Right cardiac atrium (tissue), 5 donors: ENCODE results near the gene POLA1. TPM values are rescaled to one million over a fixed set of nuclear protein-coding genes. Genes with fewer than 3 reads are reported as not detected.

Source experiments
- ATAC-seq, 2 donors: fragments of 200-7000 bp; cut with Tn5 transposase; one replicate each; pipeline versions ENCODE4 v1.8.0 to v1.9.1; 2020; ENCODE audit warnings: moderate library complexity in 2 of 2, mild to moderate bottlenecking in 1 of 2
- DNase-seq, 3 donors: peaks; one replicate each; pipeline ENCODE4 v3.0.0-alpha.2; 2020
- H3K27ac ChIP-seq: one replicate; pipeline ENCODE4 v1.5.1; 2013; ENCODE audit warnings: mild to moderate bottlenecking, low read length, control low read depth, moderate library complexity
- H3K27me3 ChIP-seq: one replicate; pipeline ENCODE4 v1.6.1; 2013; ENCODE audit not compliant: control insufficient read depth, insufficient read depth
- H3K4me1 ChIP-seq: one replicate; pipeline ENCODE4 v1.6.1; 2013; ENCODE audit warnings: low read length; ENCODE audit not compliant: control insufficient read depth, insufficient read depth
- H3K4me3 ChIP-seq: one replicate; pipeline ENCODE4 v1.5.1; 2013; ENCODE audit warnings: low read length, control low read depth
- H3K9me3 ChIP-seq: one replicate; pipeline ENCODE4 v1.6.1; 2013; ENCODE audit warnings: low read length; ENCODE audit not compliant: control insufficient read depth
- WGBS: extraction: QIAGEN DNeasy Blood & Tissue Kit; methylation state at CpG from one replicate; pipeline ENCODE4 v1.1.7; 2013; 5-methylcytosine and 5-hydroxymethylcytosine counted together
- intact Hi-C, 4 donors: fragments of 100-400 bp; cut with DNase I; formaldehyde crosslinking; loops; one replicate each; pipeline versions ENCODE4 v1.11.0 to v1.14.0; 2022 to 2023
- polyA plus RNA-seq: library from polyadenylated mRNA; stranded (reverse); fragments of 200-250 nt; gene quantifications from one replicate; pipeline ENCODE4 v1.2.3, GENCODE V29; 2013
- total RNA-seq, 4 donors: library from RNA; stranded (reverse); fragmentation: NEBNext Ultra II Directional; extraction: Animal tissue kit (Norgen Biotek cat#: 25700); gene quantifications; one replicate each; pipeline ENCODE4 v1.2.1, GENCODE V29; 2021
- donor health status: healthy with polysubstance abuse.
- donor health status: DM: no; HTN: yes; CAD: no.
- donor health status: DM: no; HTN: no; CAD: no.
- donor health status: DM: no; HTN: yes; CAD: no; lungs with severe emphysema.
- donor health status: DM: yes; HTN: yes; CAD: no.

The POLA1 gene
- total and polyA plus RNA-seq, 5 donors: 3.6 to 12.3 (median 9.1) TPM

GRCh38 chrX:24877854-24878650, 184.3 kb downstream of the POLA1 start:
- Histone ChIP-seq H3K9me3 (no peaks in the 10 kb centered on the region), H3K4me1 (no peaks in the 10 kb centered on the region), H3K27ac (no peak overlapping the region), H3K4me3 (no peak overlapping the region), H3K27me3 (no peaks in the 10 kb centered on the region)
- intact Hi-C loops: no loop called here
- 79% methylated on average over 4 of the region's 4 CpGs for WGBS
- DNase-seq (no peak), ATAC-seq (no peak)

DNA sequence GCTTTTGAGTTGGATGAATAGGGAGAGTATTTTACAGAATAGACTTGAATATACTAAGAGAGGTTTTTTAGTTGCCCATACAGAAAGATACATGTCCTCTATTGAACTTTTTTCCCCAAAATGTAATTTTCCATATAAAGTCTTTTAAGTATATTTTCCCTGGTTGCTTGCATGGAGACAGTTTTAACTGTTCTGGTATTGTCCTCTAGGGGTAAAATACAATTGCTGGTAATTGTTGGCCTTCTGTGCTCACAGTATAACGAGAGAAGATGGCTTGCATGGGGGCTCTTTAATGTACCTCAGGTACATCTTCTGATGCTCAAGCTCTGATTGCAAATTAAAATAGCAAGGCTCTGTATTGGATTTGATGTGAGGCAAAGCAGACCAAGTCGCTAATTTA, 186.0 kb downstream of the POLA1 start:
- Histone ChIP-seq H3K27ac (no peak overlapping the region), H3K4me3 (no peak overlapping the region), H3K4me1 (no peaks in the 10 kb centered on the region), H3K27me3 (no peaks in the 10 kb centered on the region), H3K9me3 (no peaks in the 10 kb centered on the region)
- WGBS: 92% methylated on average over 2 of the region's 2 CpGs
- no peak for DNase-seq
- intact Hi-C loops: no loop called here
- ATAC-seq: no peak

GRCh38 chrX:24886916-24887315, 193.2 kb downstream of the POLA1 start:
- no peaks in the 10 kb centered on the region for H3K4me1 ChIP-seq
- ATAC-seq: no peak
- intact Hi-C loops: no loop called here
- DNase-seq: no peak
- H3K4me3 ChIP-seq: no peak overlapping the region
- H3K27me3 ChIP-seq: no peaks in the 10 kb centered on the region
- WGBS: 93% methylated on average over 4 of the region's 4 CpGs
- no peak overlapping the region for H3K27ac ChIP-seq
- no peaks in the 10 kb centered on the region for H3K9me3 ChIP-seq

GRCh38 chrX:24890677-24891076, 197.0 kb downstream of the POLA1 start:
- H3K27ac ChIP-seq: no peak overlapping the region
- no peak overlapping the region for H3K4me3 ChIP-seq
- no peaks in the 10 kb centered on the region for H3K9me3 ChIP-seq
- intact Hi-C loops: no loop called here
- DNase-seq: no peak
- H3K4me1 ChIP-seq: no peaks in the 10 kb centered on the region
- 89% methylated on average over 2 of the region's 2 CpGs for WGBS
- no peak for ATAC-seq
- no peaks in the 10 kb centered on the region for H3K27me3 ChIP-seq

GRCh38 chrX:24899391-24899790, 205.7 kb downstream of the POLA1 start:
- Histone ChIP-seq H3K27me3 (no peaks in the 10 kb centered on the region), H3K4me1 (no peaks in the 10 kb centered on the region), H3K9me3 (no peaks in the 10 kb centered on the region), H3K27ac (no peak overlapping the region), H3K4me3 (no peak overlapping the region)
- 87% methylated on average over 6 of the region's 6 CpGs for WGBS
- DNase-seq (no peak), ATAC-seq (no peak)
- intact Hi-C loops: no loop called here

- ATAC-seq: no peak
- Histone ChIP-seq H3K27ac (no peak overlapping the region), H3K27me3 (no peaks in the 10 kb centered on the region), H3K4me1 (no peaks in the 10 kb centered on the region), H3K9me3 (no peaks in the 10 kb centered on the region), H3K4me3 (no peak overlapping the region)
- no peak for DNase-seq
- WGBS: 55% methylated on average over 1 of the region's 1 CpG
- intact Hi-C loops: loop anchor here in 1 of 4 donors (10.0 kb wide), 1 partner anchor 65 kb away; no protein-coding TSS in a partner anchor
These were observed 206.5 kb downstream of the POLA1 start for GRCh38 chrX:24900234-24900633.

GRCh38 chrX:24902806-24903205, 209.1 kb downstream of the POLA1 start:
- Histone ChIP-seq H3K4me3 (no peak overlapping the region), H3K27ac (no peak overlapping the region), H3K27me3 (no peaks in the 10 kb centered on the region), H3K9me3 (no peaks in the 10 kb centered on the region), H3K4me1 (no peaks in the 10 kb centered on the region)
- no peak for ATAC-seq
- intact Hi-C loops: loop anchor here in 1 of 4 donors (10.0 kb wide), 1 partner anchor 68 kb away; no protein-coding TSS in a partner anchor
- 90% methylated on average over 5 of the region's 5 CpGs for WGBS
- DNase-seq: no peak

- no peaks in the 10 kb centered on the region for H3K9me3 ChIP-seq
- 86% methylated on average over 3 of the region's 3 CpGs for WGBS
- intact Hi-C loops: no loop called here
- H3K4me3 ChIP-seq: no peak overlapping the region
- no peak overlapping the region for H3K27ac ChIP-seq
- H3K27me3 ChIP-seq: no peaks in the 10 kb centered on the region
- DNase-seq (no peak), ATAC-seq (no peak)
- H3K4me1 ChIP-seq: no peaks in the 10 kb centered on the region
These were observed 225.0 kb downstream of the POLA1 start for GRCh38 chrX:24918715-24919114.

GRCh38 chrX:24920769-24921168, 227.1 kb downstream of the POLA1 start:
- intact Hi-C loops: no loop called here
- Histone ChIP-seq H3K27me3 (no peaks in the 10 kb centered on the region), H3K27ac (no peak overlapping the region), H3K4me1 (no peaks in the 10 kb centered on the region), H3K4me3 (no peak overlapping the region), H3K9me3 (no peaks in the 10 kb centered on the region)
- ATAC-seq (no peak), DNase-seq (no peak)
- WGBS: 90% methylated on average over 3 of the region's 3 CpGs

DNA sequence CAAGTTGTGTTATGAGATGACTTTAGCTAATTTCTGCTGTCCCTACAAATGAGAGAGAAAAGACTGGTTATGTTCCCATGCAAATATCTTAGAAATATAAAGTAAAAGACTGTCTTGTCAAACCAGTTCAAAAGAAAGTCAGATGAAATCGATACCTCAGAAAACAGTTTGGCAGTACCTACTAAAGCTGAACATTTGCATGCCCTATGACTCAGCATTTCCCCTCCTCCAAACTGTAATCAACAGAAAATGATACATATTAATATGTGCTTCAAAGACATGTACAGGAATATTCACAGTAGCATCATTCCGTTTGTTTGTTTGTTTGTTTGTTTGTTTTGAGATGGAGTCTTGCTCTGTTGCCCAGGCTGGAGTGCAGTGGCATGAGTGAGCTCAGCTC, 231.7 kb downstream of the POLA1 start:
- no peak for DNase-seq
- WGBS: 96% methylated on average over 2 of the region's 2 CpGs
- H3K4me1 ChIP-seq: no peaks in the 10 kb centered on the region
- no peak overlapping the region for H3K27ac ChIP-seq
- no peak for ATAC-seq
- intact Hi-C loops: no loop called here
- H3K27me3 ChIP-seq: no peaks in the 10 kb centered on the region
- no peak overlapping the region for H3K4me3 ChIP-seq
- H3K9me3 ChIP-seq: no peaks in the 10 kb centered on the region

GRCh38 chrX:24927372-24927771, 233.7 kb downstream of the POLA1 start:
- intact Hi-C loops: no loop called here
- H3K4me1 ChIP-seq: no peaks in the 10 kb centered on the region
- 92% methylated on average over 5 of the region's 5 CpGs for WGBS
- no peaks in the 10 kb centered on the region for H3K27me3 ChIP-seq
- no peak for DNase-seq
- no peaks in the 10 kb centered on the region for H3K9me3 ChIP-seq
- no peak overlapping the region for H3K27ac ChIP-seq
- no peak overlapping the region for H3K4me3 ChIP-seq
- ATAC-seq: no peak

DNA sequence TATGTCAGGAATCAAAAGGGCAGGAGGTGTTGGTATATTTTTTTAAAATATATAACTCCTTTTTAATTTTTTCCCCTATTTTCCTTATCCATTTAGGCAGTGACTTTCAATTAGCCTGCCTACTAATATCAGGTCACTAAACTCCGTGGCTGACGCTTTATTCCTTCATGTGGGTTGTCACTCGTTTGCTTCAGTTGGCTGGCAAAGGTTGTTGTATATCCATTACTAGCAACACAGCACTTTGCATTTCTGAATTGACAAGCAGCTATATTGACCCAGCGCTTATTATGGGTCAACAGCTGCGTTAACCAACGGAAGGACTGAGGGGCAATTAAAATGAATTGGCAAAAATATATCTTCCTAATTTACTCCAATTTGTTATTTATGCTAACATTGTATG, 234.4 kb downstream of the POLA1 start:
- WGBS: 97% methylated on average over 6 of the region's 6 CpGs
- intact Hi-C loops: no loop called here
- Histone ChIP-seq H3K27me3 (no peaks in the 10 kb centered on the region), H3K27ac (no peak overlapping the region), H3K4me1 (no peaks in the 10 kb centered on the region), H3K9me3 (no peaks in the 10 kb centered on the region), H3K4me3 (no peak overlapping the region)
- no peak for DNase-seq
- no peak for ATAC-seq
